Mucosa of gallbladder (tissue), 1 donor: ENCODE measurements around the gene HMGB2. TPM values are rescaled to one million over a fixed set of nuclear protein-coding genes. Genes with fewer than 3 reads are reported as not detected.

Source experiments
- DNase-seq: peaks from one replicate; pipeline ENCODE4 v3.0.0-alpha.2; 2020; ENCODE audit warnings: low spot score
- total RNA-seq: library from RNA; stranded (reverse); gene quantifications from one replicate; pipeline ENCODE4 v1.2.1, GENCODE V29; 2021
- donor health status: DM: no; HTN: no; CAD: no.

The HMGB2 gene
- total RNA-seq, 1 donor from 2014 or later, result 39.1 TPM

DNA sequence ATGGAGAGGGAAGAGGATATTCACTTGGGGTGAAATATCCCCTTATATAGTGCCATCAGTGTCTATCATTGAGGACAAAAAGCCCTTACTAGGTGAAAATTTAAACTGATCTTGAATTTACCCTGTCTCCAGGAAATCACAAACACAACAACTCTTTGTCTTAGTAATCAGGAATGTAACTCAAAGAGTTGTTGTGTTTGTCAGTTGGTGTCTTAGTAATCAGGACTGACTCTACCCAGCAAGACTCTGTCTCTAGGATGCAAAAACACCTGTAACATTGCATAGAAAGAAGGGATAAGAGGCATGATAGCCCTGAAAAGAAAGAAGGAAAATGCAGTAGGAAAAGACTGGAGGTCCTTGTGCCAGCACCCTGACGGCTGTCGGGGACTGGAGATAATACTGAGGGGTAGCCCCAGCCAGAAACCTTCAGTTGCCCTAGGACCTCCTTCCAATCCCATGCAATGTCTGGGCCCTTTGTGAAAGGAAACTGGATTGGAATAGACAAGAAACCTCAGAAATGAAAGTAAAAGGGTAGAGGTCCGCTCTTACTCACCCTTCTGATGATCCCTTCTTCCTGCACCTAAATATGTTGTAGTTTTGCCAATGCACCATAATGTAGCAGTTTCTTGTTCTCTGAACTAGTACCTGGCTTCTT is 45.3 kb downstream of the HMGB2 start:
- no peak for DNase-seq

- DNase-seq, result peak; percentile 70
Measured at GRCh38 chr4:173288296-173288695, 45.9 kb downstream of the HMGB2 start.

- DNase-seq, result no peak
Measured at GRCh38 chr4:173287486-173287885, 46.7 kb downstream of the HMGB2 start.

GRCh38 chr4:173284463-173284862 is 49.7 kb downstream of the HMGB2 start:
- DNase-seq, result no peak

DNA sequence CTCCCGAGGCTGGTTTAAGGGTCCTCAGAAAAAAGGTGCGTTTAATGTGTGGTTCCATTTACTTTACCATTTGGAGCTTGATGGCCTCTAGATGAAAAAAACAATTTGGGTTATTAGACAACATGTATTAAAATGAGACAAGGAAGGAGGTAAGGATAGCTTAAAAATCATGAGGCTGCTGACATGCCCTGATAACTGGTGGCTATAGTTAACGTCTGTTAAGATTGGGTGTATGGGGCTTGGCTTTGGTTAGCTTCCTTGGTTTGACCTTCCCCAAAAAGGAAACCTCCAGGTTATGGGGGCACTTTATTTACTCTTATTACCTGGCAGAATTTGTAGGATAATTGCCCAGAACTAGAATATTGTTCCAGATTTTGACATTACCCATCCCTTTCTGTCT is 51.5 kb downstream of the HMGB2 start:
- DNase-seq, result no peak

DNA sequence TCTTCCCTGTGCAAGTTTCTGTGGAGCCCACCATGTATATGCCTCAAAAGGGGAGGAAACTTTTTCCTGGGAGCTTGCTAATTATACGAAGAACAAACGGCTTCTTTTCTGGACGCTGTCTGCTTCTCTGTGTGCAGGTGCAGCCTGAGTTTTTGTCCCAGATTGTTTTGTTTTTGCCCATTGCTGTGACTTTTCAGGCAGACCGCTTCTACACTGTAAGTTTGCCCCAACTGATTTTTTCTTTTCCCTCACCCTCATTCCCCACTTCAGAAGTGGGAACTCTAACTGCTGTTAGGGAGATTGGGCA is 51.9 kb downstream of the HMGB2 start:
- DNase-seq, result no peak

- no peak for DNase-seq
Measured at GRCh38 chr4:173281406-173282255, 52.5 kb downstream of the HMGB2 start.

Other genes with a start within 250 kb of the HMGB2 start
- 45.3 TPM for gene GALNT7, start 165.5 kb downstream of the HMGB2 start, total RNA-seq
- 16.4 TPM for gene SAP30, start 36.6 kb upstream of the HMGB2 start, total RNA-seq
- gene SCRG1, start 64.8 kb upstream of the HMGB2 start, total RNA-seq, result 8.4 TPM
- gene HAND2, start 195.9 kb upstream of the HMGB2 start, total RNA-seq, result 104 TPM